Trophoblast cell (in vitro differentiated cells and primary cell): ENCODE results near the gene DGKB.

ENCODE experiments used
- DNase-seq, 2 donors: peaks; one replicate each; pipeline ENCODE4 v3.0.0-alpha.2; 2016
- H2AFZ ChIP-seq: 2 replicates; pipeline ENCODE4 v1.6.1; 2013; ENCODE audit warnings: low read length, moderate library complexity, mild to moderate bottlenecking; ENCODE audit not compliant: insufficient read depth, poor library complexity
- H2AK5ac ChIP-seq: 2 replicates; pipeline ENCODE4 v1.6.1; 2013; ENCODE audit warnings: mild to moderate bottlenecking, low read length
- H2BK120ac ChIP-seq: 2 replicates; pipeline ENCODE4 v1.6.1; 2013; ENCODE audit warnings: low read length, mild to moderate bottlenecking, moderate library complexity; ENCODE audit not compliant: insufficient read depth, poor library complexity
- H2BK12ac ChIP-seq: 2 replicates; pipeline ENCODE4 v1.6.1; 2013; ENCODE audit warnings: mild to moderate bottlenecking, low read length, moderate library complexity
- H2BK5ac ChIP-seq: 2 replicates; pipeline ENCODE4 v1.6.1; 2013; ENCODE audit warnings: low read length, low read depth, moderate library complexity, mild to moderate bottlenecking; ENCODE audit not compliant: poor library complexity
- H3K14ac ChIP-seq: 2 replicates; pipeline ENCODE4 v1.6.1; 2013; ENCODE audit warnings: mild to moderate bottlenecking, low read length
- H3K18ac ChIP-seq: 2 replicates; pipeline ENCODE4 v1.6.1; 2013; ENCODE audit warnings: mild to moderate bottlenecking, low read length
- H3K23ac ChIP-seq: 2 replicates; pipeline ENCODE4 v1.6.1; 2013; ENCODE audit warnings: low read length
- H3K27ac ChIP-seq: 2 replicates; pipeline ENCODE4 v1.5.1; 2013; ENCODE audit warnings: low read depth, mild to moderate bottlenecking, inconsistent platforms, low read length, moderate library complexity
- H3K27me3 ChIP-seq: 2 replicates; pipeline ENCODE4 v1.6.1; 2013; ENCODE audit warnings: inconsistent platforms, mild to moderate bottlenecking, low read length, moderate library complexity; ENCODE audit not compliant: insufficient read depth
- H3K36me3 ChIP-seq, 2 experiments: 1 replicate in 1 of 2; 2 replicates in 1 of 2; pipeline ENCODE4 v1.6.1; 2013; ENCODE audit warnings: low read length in 2 of 2, mild to moderate bottlenecking in 2 of 2, moderate library complexity in 1 of 2; ENCODE audit not compliant: insufficient read depth in 2 of 2, control insufficient read depth in 1 of 2
- H3K4ac ChIP-seq: 2 replicates; pipeline ENCODE4 v1.6.1; 2013; ENCODE audit warnings: low read depth, mild to moderate bottlenecking, low read length, moderate library complexity
- H3K4me1 ChIP-seq, 2 experiments: 1 replicate in 1 of 2; 2 replicates in 1 of 2; pipeline ENCODE4 v1.6.1; 2013; ENCODE audit warnings: low read length in 2 of 2, mild to moderate bottlenecking in 2 of 2, moderate library complexity in 1 of 2; ENCODE audit not compliant: insufficient read depth in 2 of 2, control insufficient read depth in 1 of 2
- H3K4me2 ChIP-seq: 2 replicates; pipeline ENCODE4 v1.6.1; 2013; ENCODE audit warnings: inconsistent platforms, mild to moderate bottlenecking, low read length, moderate library complexity
- H3K4me3 ChIP-seq: 2 replicates; pipeline ENCODE4 v1.5.1; 2013; ENCODE audit warnings: mild to moderate bottlenecking, low read depth, low read length, inconsistent platforms
- H3K79me1 ChIP-seq: one replicate; pipeline ENCODE4 v1.6.1; 2013; ENCODE audit warnings: low read length
- H3K79me2 ChIP-seq: 2 replicates; pipeline ENCODE4 v1.6.1; 2013; ENCODE audit warnings: low read length, mild to moderate bottlenecking; ENCODE audit not compliant: control insufficient read depth, insufficient read depth, poor library complexity
- H3K9ac ChIP-seq: 2 replicates; pipeline ENCODE4 v1.6.1; 2013; ENCODE audit warnings: mild to moderate bottlenecking, low read length
- H3K9me3 ChIP-seq: 2 replicates; pipeline ENCODE4 v1.6.1; 2013; ENCODE audit warnings: low read depth, mild to moderate bottlenecking, control low read depth, inconsistent platforms, low read length; ENCODE audit not compliant: insufficient read depth
- H4K12ac ChIP-seq: 2 replicates; pipeline ENCODE4 v1.6.1; 2013; ENCODE audit warnings: low read depth, mild to moderate bottlenecking, low read length, moderate library complexity
- H4K8ac ChIP-seq: 2 replicates; pipeline ENCODE4 v1.6.1; 2013; ENCODE audit warnings: low read depth, mild to moderate bottlenecking, low read length, moderate library complexity
- H4K91ac ChIP-seq: one replicate; pipeline ENCODE4 v1.6.1; 2013; ENCODE audit warnings: low read depth, mild to moderate bottlenecking, low read length, moderate library complexity
- WGBS: extraction: QIAGEN DNeasy Blood & Tissue Kit; methylation state at CpG from one replicate; pipeline ENCODE4 v1.1.7; 2013; ENCODE audit warnings: missing lambda C conversion rate; ENCODE audit not compliant: insufficient read length, insufficient coverage; ENCODE audit errors: extremely low coverage; 5-methylcytosine and 5-hydroxymethylcytosine counted together

Gene DGKB

DNA sequence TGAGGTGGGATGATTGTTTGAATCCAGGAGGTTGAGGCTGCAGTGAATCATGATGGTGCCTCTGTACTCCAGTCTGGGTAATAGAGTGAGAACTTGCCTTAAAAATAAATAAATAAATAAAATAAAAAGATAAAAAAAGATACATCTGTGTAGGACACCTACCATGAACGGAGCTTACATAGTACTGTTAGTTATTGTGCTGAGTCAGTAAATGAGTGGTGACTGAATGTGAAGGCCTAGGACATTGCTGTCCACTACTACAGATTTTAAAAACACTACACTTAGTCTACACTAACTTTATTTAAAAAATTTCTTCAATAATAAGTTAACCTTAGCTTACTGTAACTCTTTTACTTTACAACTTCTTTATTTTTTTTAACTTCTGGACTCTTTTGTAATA, 806.4 kb downstream of the DGKB start:
- no peak overlapping the region for H2BK5ac ChIP-seq
- no CpG with 5 or more reads among the region's 1 CpG for WGBS
- no peak overlapping the region for H3K27ac ChIP-seq
- H2AFZ ChIP-seq = no peak overlapping the region
- H2BK120ac ChIP-seq = no peak overlapping the region
- no peaks in the 10 kb centered on the region for H3K36me3 ChIP-seq
- no peak overlapping the region for H3K9ac ChIP-seq
- H2BK12ac ChIP-seq = no peak overlapping the region
- no peak overlapping the region for H3K4ac ChIP-seq
- H3K4me3 ChIP-seq = no peak overlapping the region
- no peaks in the 10 kb centered on the region for H3K79me2 ChIP-seq
- H3K23ac ChIP-seq = no peak overlapping the region
- H4K12ac ChIP-seq = no peak overlapping the region
- no peak overlapping the region for H3K18ac ChIP-seq
- no peaks in the 10 kb centered on the region for H3K4me1 ChIP-seq
- H3K14ac ChIP-seq = no peak overlapping the region
- H4K8ac ChIP-seq = no peak overlapping the region
- H3K9me3 ChIP-seq = no peaks in the 10 kb centered on the region
- no peak for DNase-seq
- H3K79me1 ChIP-seq = no peaks in the 10 kb centered on the region
- H3K27me3 ChIP-seq = no peaks in the 10 kb centered on the region
- H4K91ac ChIP-seq = no peak overlapping the region
- no peak overlapping the region for H3K4me2 ChIP-seq
- no peak overlapping the region for H2AK5ac ChIP-seq

DNA sequence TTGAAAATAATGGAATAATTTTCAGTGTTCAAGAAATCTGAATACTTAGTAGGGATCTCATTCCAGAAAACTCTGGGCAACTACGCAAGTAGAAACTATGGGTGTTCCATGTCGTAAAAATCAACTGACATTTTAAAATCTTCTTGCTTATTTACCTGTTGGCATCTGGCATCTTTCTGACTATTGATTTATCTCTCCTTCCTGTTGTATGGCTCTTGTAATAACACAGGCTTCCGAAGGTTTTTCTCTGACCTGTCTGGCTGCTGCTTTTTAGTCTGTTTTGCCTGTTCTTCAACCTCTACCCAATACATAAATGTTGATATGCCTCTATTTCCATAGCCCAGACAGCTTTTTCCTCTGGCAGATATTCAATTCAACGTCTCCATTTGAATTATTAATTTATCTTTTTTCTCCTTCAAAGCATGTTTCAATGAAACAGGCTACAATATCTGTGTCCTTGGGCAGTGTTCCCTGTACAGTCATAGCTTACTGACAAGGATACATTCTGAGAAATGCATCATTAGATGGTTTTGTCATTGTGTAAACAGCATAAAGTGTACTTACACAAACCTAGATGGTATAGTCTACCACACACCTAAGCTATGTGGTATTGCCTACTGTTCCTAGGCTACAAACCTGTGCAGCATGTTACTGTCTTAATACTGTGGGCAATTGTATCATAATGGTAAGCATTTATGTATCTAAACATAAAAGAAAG, 807.2 kb downstream of the DGKB start:
- Histone ChIP-seq H3K4me1 (no peaks in the 10 kb centered on the region), H3K23ac (no peak overlapping the region), H2BK5ac (no peak overlapping the region), H3K4me2 (no peak overlapping the region), H3K27me3 (no peaks in the 10 kb centered on the region), H3K14ac (no peak overlapping the region), H3K27ac (no peak overlapping the region), H3K79me2 (no peaks in the 10 kb centered on the region), H2AK5ac (no peak overlapping the region), H2BK120ac (no peak overlapping the region), H4K91ac (no peak overlapping the region), H3K4me3 (no peak overlapping the region), H3K9me3 (no peaks in the 10 kb centered on the region), H3K79me1 (no peaks in the 10 kb centered on the region), H2AFZ (no peak overlapping the region), H3K18ac (no peak overlapping the region), H3K9ac (no peak overlapping the region), H3K4ac (no peak overlapping the region), H2BK12ac (no peak overlapping the region), H4K12ac (no peak overlapping the region), H4K8ac (no peak overlapping the region), H3K36me3 (no peaks in the 10 kb centered on the region)
- WGBS = no CpG with 5 or more reads among the region's 4 CpGs
- no peak for DNase-seq
